SK-N-SH (cell line): ENCODE data around the gene DNPEP. TPM values are rescaled to one million over a fixed set of nuclear protein-coding genes. Genes with fewer than 3 reads are reported as not detected.

ENCODE experiments used
- CTCF ChIA-PET: fragments of 300-600, 350-600 bp; formaldehyde crosslinking; extraction: SDS; loops from one replicate; lab custom pipeline; 2021; lab: Yijun Ruan, JAX
- POLR2A ChIA-PET: fragments of 350-600 bp; sonication (Branson Sonifier 250); formaldehyde crosslinking; extraction: SDS; loops from one replicate; lab custom pipeline; 2020; ENCODE audit warnings: antibody characterized with exemption, inconsistent platforms; lab: Yijun Ruan, JAX
- DNase-seq: peaks from one replicate; pipeline ENCODE4 v3.0.0; 2012
- H2AFZ ChIP-seq: fragments of 200-600 bp; sonication (generic); 2 replicates; pipeline ENCODE4 v1.8.1; 2016; ENCODE audit warnings: antibody characterized with exemption, mild to moderate bottlenecking, low read depth
- H3F3A ChIP-seq: fragments of 200-600 bp; sonication (generic); replicated peaks from 2 replicates; pipeline ENCODE3; 2016; ENCODE audit warnings: antibody characterized with exemption, mild to moderate bottlenecking; ENCODE audit not compliant: insufficient read depth
- H3K27ac ChIP-seq, 2 experiments: fragments of 200-500 bp in 1 of 2; fragments of 200-600 bp in 1 of 2; sonication (Bioruptor generic) in 1 of 2; sonication (generic), shearing (Covaris generic) in 1 of 2; 2 replicates each; pipeline versions ENCODE4 v1.5.1 to v1.6.1; 2014 to 2016; ENCODE audit warnings: low read depth in 2 of 2, inconsistent platforms in 1 of 2, low read length in 1 of 2, mild to moderate bottlenecking in 1 of 2, mixed read lengths in 1 of 2
- H3K27me3 ChIP-seq: fragments of 200-600 bp; sonication (generic), shearing (Covaris generic); 2 replicates; pipeline ENCODE4 v1.6.1; 2016; ENCODE audit warnings: mixed run types; ENCODE audit not compliant: insufficient read depth
- H3K36me3 ChIP-seq, 2 experiments: fragments of 200-500 bp in 1 of 2; fragments of 200-600 bp in 1 of 2; sonication (Bioruptor generic) in 1 of 2; sonication (generic) in 1 of 2; replicated peaks in 1 of 2; 2 replicates each; pipeline versions ENCODE3 to v1.5.1; 2014 to 2016; ENCODE audit warnings: low read length in 1 of 2, mild to moderate bottlenecking in 1 of 2; ENCODE audit not compliant: insufficient read depth in 2 of 2, control insufficient read depth in 1 of 2
- H3K4me1 ChIP-seq, 2 experiments: fragments of 200-500 bp in 1 of 2; fragments of 200-600 bp in 1 of 2; sonication (Bioruptor generic) in 1 of 2; sonication (generic), shearing (Covaris generic) in 1 of 2; 2 replicates each; pipeline versions ENCODE4 v1.5.1 to v1.6.1; 2014 to 2016; ENCODE audit warnings: low read depth in 1 of 2, low read length in 1 of 2, mixed run types in 1 of 2; ENCODE audit not compliant: insufficient read depth in 2 of 2, control insufficient read depth in 1 of 2
- H3K4me2 ChIP-seq: fragments of 200-600 bp; sonication (generic), shearing (Covaris generic); 2 replicates; pipeline ENCODE4 v1.6.1; 2017; ENCODE audit warnings: mixed run types
- H3K4me3 ChIP-seq, 2 experiments: fragments of 200-500 bp in 1 of 2; fragments of 200-600 bp in 1 of 2; sonication (Bioruptor generic) in 1 of 2; sonication (generic), shearing (Covaris generic) in 1 of 2; 2 replicates each; pipeline versions ENCODE4 v1.5.1 to v1.8.1; 2014 to 2016; ENCODE audit warnings: low read depth in 2 of 2, inconsistent platforms in 1 of 2, low read length in 1 of 2, mild to moderate bottlenecking in 1 of 2, mixed read lengths in 1 of 2, moderate library complexity in 1 of 2
- H3K79me2 ChIP-seq: fragments of 200-600 bp; sonication (generic); 2 replicates; pipeline ENCODE4 v1.8.1; 2017; ENCODE audit warnings: mild to moderate bottlenecking; ENCODE audit not compliant: insufficient read depth
- H3K9ac ChIP-seq: fragments of 200-600 bp; sonication (generic); 2 replicates; pipeline ENCODE4 v1.6.1; 2017; ENCODE audit warnings: mixed run types
- H3K9me2 ChIP-seq: fragments of 200-600 bp; sonication (generic); 2 replicates; pipeline ENCODE4 v1.6.1; 2017; ENCODE audit warnings: mixed run types
- H3K9me3 ChIP-seq: fragments of 200-600 bp; sonication (generic); 2 replicates; pipeline ENCODE4 v1.6.1; 2017; ENCODE audit warnings: mixed run types, mild to moderate bottlenecking, moderate library complexity
- H4K20me1 ChIP-seq: fragments of 200-600 bp; sonication (generic); 2 replicates; pipeline ENCODE4 v1.6.1; 2017; ENCODE audit warnings: mild to moderate bottlenecking, mixed run types; ENCODE audit not compliant: insufficient read depth
- EP300 ChIP-seq, 2 experiments: IDR thresholded peaks; 2 replicates each; pipeline versions ENCODE4 v1.4.0 to v1.6.1; 2012; ENCODE audit warnings: borderline replicate concordance in 1 of 2, low read depth in 1 of 2, low read length in 1 of 2
- EZH2phosphoT487 ChIP-seq: fragments of 200-600 bp; sonication (generic); IDR thresholded peaks from 2 replicates; pipeline ENCODE4 v1.6.1; 2017; ENCODE audit warnings: low read depth, mixed run types, mild to moderate bottlenecking, antibody characterized with exemption, moderate library complexity, borderline replicate concordance
- NRF1 ChIP-seq: IDR thresholded peaks from 2 replicates; pipeline ENCODE4 v1.6.1; 2012; ENCODE audit warnings: low read depth, mild to moderate bottlenecking, low read length
- POLR2AphosphoS5 ChIP-seq: IDR thresholded peaks from 2 replicates; pipeline ENCODE4 v1.6.1; 2012; ENCODE audit warnings: low read depth, low read length
- RAD21 ChIP-seq: IDR thresholded peaks from 2 replicates; pipeline ENCODE4 v1.6.1; 2012; ENCODE audit warnings: mild to moderate bottlenecking, low read length
- RCOR1 ChIP-seq: fragments of 150-350 bp; IDR thresholded peaks from 2 replicates; pipeline ENCODE4 v1.6.1; 2017; ENCODE audit warnings: antibody characterized with exemption, low read length
- REST ChIP-seq: IDR thresholded peaks from 2 replicates; pipeline ENCODE4 v1.6.1; 2012; ENCODE audit warnings: mild to moderate bottlenecking, low read depth, low read length, moderate library complexity
- RFX5 ChIP-seq: IDR thresholded peaks from 2 replicates; pipeline ENCODE4 v1.6.1; 2012; ENCODE audit warnings: mild to moderate bottlenecking, improper control_type of control experiment, low read length
- TEAD4 ChIP-seq: IDR thresholded peaks from 2 replicates; pipeline ENCODE4 v1.4.0; 2012; ENCODE audit warnings: mild to moderate bottlenecking, borderline replicate concordance; ENCODE audit not compliant: insufficient read depth
- WGBS: methylation state at CpG from one replicate; pipeline ENCODE4 v1.1.6; 2017; ENCODE audit warnings: low lambda C conversion rate; 5-methylcytosine and 5-hydroxymethylcytosine counted together
- polyA plus RNA-seq, 3 experiments: library from polyadenylated mRNA; depleted of rRNA; stranded (reverse); fragments of >200 nt; gene quantifications; 2 replicates each; pipeline ENCODE4 v1.2.3, GENCODE V29; 2012
- TF ChIP-seq, protein P1 (sequence below): IDR thresholded peaks from 2 replicates; pipeline ENCODE4 v1.4.0; 2012; ENCODE audit warnings: low read depth, borderline replicate concordance
- TF ChIP-seq, protein P2 (sequence below): fragments of 150-350 bp; IDR thresholded peaks from 2 replicates; pipeline ENCODE4 v1.6.1; 2017; ENCODE audit warnings: antibody characterized with exemption, low read length, low read depth, borderline replicate concordance

Gene DNPEP
- polyA plus RNA-seq, 1 of the 3 experiments (the other 2 are of a cell fraction): 80.7 TPM

DNA sequence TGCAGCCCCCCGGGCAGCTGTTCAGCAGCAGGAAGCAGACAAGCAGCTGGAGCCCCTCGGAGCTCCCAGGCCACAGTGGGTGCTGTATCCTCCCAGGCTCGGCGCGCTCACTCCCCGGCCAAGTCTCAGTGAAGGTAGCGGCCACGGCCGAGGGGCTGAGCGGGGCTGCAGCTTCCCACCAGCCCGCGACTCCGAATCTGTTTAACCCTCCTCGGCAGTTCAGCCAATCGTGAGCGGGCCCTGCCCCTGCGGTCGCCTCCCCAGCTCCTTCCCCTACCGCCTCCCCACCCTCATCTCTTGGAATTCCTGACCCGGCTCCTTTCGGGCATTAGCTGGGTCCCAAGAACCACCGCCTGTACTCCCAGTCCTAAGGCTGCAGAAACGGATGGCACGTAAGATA, 55.2 kb downstream of the DNPEP start, which contains the start of gene RESP18:
TSS of gene RESP18 (minus strand) at position 203 of the 400 bp plus-strand sequence.
- Histone ChIP-seq H3K4me2 (no peak within 1 kb of the TSS), H3K27me3 (peaks cover 23% of the 10 kb centered on the region)

GRCh38 chr2:219331560-219332213, 56.0 kb downstream of the DNPEP start:
- no peak for DNase-seq
- Histone ChIP-seq H3K9me3 (no peaks in the 10 kb centered on the region), H4K20me1 (no peaks in the 10 kb centered on the region), H3K79me2 (no peaks in the 10 kb centered on the region), H3K27ac (no peak overlapping the region), H3K9ac (no peak overlapping the region), H3F3A (no peaks in the 10 kb centered on the region), H3K36me3 (no peaks in the 10 kb centered on the region), H3K4me2 (no peak overlapping the region), H3K4me1 (no peaks in the 10 kb centered on the region), H2AFZ (no peak overlapping the region), H3K4me3 (no peak overlapping the region), H3K27me3 (peaks cover 24% of the 10 kb centered on the region), H3K9me2 (no peaks in the 10 kb centered on the region)
- ChIA-PET POLR2A (no interaction called here), CTCF (interaction anchor here (0.8 to 2.0 kb wide), 3 partner anchors 13 to 36 kb away, joined by 3 to 5 read pairs (median 5); no protein-coding TSS in a partner anchor)
- 83% methylated on average over 26 of the region's 39 CpGs for WGBS
- TF ChIP-seq REST: peak; percentile 90
- TF ChIP-seq RFX5: no peak

More for the DNA sequence above, 55.2 kb downstream of the DNPEP start, which contains the start of gene RESP18:
- Histone ChIP-seq H3K79me2 (no peaks in the 10 kb centered on the region), H3K36me3 (no peaks in the 10 kb centered on the region), H2AFZ (no peak within 1 kb of the TSS), H3K9me2 (no peaks in the 10 kb centered on the region), H3K9me3 (no peaks in the 10 kb centered on the region), H3K4me3 (no peak within 1 kb of the TSS), H3K4me1 (no peaks in the 10 kb centered on the region)
- 52% methylated on average over 23 of the region's 24 CpGs for WGBS
- TF ChIP-seq, protein P1, sequence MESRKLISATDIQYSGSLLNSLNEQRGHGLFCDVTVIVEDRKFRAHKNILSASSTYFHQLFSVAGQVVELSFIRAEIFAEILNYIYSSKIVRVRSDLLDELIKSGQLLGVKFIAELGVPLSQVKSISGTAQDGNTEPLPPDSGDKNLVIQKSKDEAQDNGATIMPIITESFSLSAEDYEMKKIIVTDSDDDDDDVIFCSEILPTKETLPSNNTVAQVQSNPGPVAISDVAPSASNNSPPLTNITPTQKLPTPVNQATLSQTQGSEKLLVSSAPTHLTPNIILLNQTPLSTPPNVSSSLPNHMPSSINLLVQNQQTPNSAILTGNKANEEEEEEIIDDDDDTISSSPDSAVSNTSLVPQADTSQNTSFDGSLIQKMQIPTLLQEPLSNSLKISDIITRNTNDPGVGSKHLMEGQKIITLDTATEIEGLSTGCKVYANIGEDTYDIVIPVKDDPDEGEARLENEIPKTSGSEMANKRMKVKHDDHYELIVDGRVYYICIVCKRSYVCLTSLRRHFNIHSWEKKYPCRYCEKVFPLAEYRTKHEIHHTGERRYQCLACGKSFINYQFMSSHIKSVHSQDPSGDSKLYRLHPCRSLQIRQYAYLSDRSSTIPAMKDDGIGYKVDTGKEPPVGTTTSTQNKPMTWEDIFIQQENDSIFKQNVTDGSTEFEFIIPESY: no peak
- TF ChIP-seq, protein P2, sequence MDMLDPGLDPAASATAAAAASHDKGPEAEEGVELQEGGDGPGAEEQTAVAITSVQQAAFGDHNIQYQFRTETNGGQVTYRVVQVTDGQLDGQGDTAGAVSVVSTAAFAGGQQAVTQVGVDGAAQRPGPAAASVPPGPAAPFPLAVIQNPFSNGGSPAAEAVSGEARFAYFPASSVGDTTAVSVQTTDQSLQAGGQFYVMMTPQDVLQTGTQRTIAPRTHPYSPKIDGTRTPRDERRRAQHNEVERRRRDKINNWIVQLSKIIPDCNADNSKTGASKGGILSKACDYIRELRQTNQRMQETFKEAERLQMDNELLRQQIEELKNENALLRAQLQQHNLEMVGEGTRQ: no peak
- no peak for TF ChIP-seq TEAD4
- TF ChIP-seq RAD21: no peak
- no peak for TF ChIP-seq EZH2phosphoT487
- TF ChIP-seq RCOR1: no peak
- no peak for TF ChIP-seq POLR2AphosphoS5
- no peak for TF ChIP-seq NRF1
- TF ChIP-seq EP300 (IDR thresholded peaks at IDR 0.05; ENCODE audit: borderline replicate concordance in 1 of 2, low read depth in 1 of 2, low read length in 1 of 2): no peak
- TF ChIP-seq, all 33 proteins: peak for 0
- no peaks in the 10 kb centered on the region for H4K20me1 ChIP-seq
- no peak within 1 kb of the TSS for H3K9ac ChIP-seq
- CTCF ChIA-PET: interaction anchor here (0.8 to 2.0 kb wide), 2 partner anchors 19 to 37 kb away, joined by 5 read pairs; no protein-coding TSS in a partner anchor
- H3F3A ChIP-seq: no peaks in the 10 kb centered on the region
- no peak for DNase-seq
- no peak within 1 kb of the TSS for H3K27ac ChIP-seq
- POLR2A ChIA-PET: no interaction called here
